Daoy (cell line): ENCODE results near the gene TNFRSF14. TPM values are rescaled to one million over a fixed set of nuclear protein-coding genes. Genes with fewer than 3 reads are reported as not detected.
"Not testable (repeated sequence)": the region's sequence is repeated elsewhere in the genome, so short reads cannot be mapped to it uniquely, and the experiment has no call there.

Source experiments
- DNase-seq: peaks from one replicate; pipeline ENCODE4 v3.0.0-alpha.2; 2015; ENCODE audit warnings: low read depth
- total RNA-seq: library from RNA; depleted of rRNA; stranded (reverse); fragments of >200 nt; shearing (Covaris generic); gene quantifications from 2 replicates; pipeline ENCODE4 v1.2.3, GENCODE V29; 2014

The TNFRSF14 gene
- total RNA-seq, 1 experiment from 2014 or later = 12.1 TPM

GRCh38 chr1:2553076-2553475, 3.1 kb upstream of the TNFRSF14 start:
- not testable (repeated sequence) for DNase-seq

DNA sequence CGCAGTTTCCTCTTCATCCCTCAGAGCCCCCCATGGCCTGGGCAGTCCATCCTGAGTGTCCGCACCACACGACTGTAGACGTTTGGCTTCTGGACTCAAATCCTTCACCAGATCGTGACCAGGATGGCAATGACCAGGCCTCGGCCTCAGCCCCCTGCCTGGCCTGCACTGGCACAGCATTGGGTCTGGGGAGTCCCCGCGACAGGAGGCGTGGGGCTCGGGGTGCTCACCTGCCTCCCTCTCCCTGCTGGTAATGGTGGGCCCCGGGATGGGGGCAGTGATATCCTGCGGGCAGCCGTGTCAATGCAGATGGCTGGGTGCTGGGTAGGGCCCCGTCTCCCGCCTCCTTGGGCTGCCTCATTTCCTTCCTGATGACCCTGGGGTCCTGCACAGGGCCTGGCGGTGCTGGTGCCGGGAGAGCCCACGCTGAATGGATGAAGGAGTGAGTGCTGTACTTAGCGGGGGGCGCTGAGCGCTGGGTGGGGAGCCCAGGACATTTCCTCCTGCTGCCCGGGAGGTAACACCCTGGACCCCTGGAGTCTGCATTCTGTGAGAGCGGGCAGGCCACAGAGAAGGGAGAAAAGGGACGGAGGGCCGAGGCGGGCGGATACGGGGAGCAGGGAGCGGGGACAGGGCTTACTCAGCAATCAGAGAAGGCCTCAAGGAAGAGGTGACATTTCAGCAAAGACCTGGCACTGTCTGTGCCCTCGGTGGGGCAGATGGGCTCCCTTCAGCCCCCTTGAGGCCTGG, 2.1 kb upstream of the TNFRSF14 start:
- no peak for DNase-seq

- peak; percentile 45 for DNase-seq
Measured at GRCh38 chr1:2554621-2555387, 1.4 kb upstream of the TNFRSF14 start.

GRCh38 chr1:2555634-2556276, 416 bp upstream of the TNFRSF14 start:
- DNase-seq = peak; percentile 56

DNA sequence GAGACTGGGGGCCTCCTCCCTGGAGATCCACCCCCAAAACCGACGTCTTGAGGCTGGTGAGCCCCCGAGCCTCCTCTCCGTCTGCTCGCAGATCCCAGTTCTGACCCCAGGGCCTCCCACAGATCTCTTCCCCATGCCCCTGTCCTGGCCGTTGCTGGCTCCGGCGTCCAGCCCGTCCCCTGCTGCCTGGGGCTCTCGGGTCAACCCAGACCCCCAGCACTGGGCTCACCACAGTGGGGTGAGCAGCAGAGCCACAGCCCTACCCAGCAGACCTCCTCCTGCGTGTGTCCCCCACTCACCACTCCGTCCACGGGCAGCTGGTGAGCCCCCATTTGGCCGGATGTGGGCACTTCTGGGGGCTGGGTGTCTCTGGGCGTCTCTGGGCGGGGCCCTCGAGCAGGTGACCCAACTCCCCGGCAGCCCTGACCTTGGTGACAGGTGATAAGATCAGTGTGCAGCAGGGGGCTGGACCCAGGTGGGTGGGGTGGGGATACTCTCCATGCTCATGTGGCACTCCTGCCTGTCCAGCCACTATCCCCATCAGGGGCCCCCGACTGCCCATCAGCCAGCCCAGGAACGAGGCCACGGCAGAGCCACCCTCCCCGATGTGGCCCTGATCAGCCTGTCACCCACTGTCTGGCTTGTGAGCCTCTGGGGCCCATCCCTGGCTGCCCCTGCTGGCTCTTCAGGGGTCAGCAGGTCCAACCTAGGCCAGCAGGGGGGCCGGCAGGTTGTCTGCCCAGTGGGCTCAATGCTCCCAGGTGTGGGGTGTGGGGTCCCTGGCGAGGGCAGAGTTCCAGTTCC, 709 bp downstream of the TNFRSF14 start:
- DNase-seq = peak; percentile 35

DNA sequence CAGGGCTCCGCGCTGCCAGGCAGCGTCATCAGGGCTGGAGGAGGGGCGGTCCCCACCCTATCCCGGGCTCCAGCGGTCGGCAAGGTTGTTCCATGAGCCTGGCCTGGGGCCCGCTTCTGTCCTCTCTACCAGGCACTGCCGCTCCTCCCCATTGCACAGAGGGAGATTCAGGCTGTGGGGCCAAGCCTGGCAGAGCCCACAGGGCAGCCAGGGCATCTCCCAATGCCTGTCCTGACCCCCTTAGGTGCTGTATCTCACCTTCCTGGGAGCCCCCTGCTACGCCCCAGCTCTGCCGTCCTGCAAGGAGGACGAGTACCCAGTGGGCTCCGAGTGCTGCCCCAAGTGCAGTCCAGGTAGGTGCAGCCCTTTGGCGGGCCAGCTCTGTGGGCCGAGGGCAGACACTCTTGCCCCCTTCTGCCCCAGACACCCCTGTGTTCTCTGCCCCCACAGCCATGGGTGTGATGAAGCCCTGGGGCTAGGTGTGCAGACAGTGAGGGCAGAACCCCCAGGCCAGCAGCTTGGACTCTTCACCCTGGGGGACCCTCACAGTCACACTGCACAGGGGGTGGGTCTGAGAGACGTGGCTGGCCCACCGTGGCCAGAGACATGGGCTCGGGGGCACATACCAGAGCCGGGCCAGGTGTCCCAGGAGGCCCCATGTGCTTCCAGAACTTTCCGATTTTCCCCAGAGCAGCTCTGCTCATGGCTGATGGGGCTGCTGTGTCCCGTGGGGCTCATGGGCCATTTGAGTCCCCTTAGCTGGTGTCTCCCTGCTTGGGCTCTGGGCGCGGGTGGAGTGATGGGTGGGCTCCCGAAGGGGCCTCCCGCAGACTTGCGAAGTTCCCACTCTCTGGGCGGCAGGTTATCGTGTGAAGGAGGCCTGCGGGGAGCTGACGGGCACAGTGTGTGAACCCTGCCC, 1.6 kb downstream of the TNFRSF14 start:
- DNase-seq = no peak

- DNase-seq = no peak
Measured at GRCh38 chr1:2558420-2558819, 2.2 kb downstream of the TNFRSF14 start.

- no peak for DNase-seq
Measured at GRCh38 chr1:2558861-2559260, 2.7 kb downstream of the TNFRSF14 start.

- no peak for DNase-seq
Measured at GRCh38 chr1:2559509-2560298, 3.5 kb downstream of the TNFRSF14 start.

GRCh38 chr1:2560299-2561073, 4.3 kb downstream of the TNFRSF14 start:
- no peak for DNase-seq

DNA sequence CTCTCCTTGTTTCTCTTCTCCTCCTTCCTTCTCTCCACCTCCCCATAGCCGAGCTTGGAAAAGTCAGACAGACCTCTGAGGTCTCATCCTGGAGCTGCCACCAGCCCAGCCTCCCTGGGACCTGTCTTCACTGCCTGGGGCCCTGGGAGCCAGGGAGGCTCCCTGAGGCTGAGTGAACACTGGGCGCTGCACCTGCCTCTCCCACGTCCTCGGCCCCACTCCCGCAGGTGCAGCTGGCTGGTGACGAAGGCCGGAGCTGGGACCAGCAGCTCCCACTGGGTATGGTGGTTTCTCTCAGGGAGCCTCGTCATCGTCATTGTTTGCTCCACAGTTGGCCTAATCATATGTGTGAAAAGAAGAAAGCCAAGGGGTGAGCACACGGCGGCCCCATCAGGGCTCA, 5.3 kb downstream of the TNFRSF14 start:
- DNase-seq = no peak

- no peak for DNase-seq
Measured at GRCh38 chr1:2561898-2562895, 6.0 kb downstream of the TNFRSF14 start.

DNA sequence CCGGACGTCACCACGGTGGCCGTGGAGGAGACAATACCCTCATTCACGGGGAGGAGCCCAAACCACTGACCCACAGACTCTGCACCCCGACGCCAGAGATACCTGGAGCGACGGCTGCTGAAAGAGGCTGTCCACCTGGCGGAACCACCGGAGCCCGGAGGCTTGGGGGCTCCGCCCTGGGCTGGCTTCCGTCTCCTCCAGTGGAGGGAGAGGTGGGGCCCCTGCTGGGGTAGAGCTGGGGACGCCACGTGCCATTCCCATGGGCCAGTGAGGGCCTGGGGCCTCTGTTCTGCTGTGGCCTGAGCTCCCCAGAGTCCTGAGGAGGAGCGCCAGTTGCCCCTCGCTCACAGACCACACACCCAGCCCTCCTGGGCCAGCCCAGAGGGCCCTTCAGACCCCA, 7.0 kb downstream of the TNFRSF14 start:
- no peak for DNase-seq

DNA sequence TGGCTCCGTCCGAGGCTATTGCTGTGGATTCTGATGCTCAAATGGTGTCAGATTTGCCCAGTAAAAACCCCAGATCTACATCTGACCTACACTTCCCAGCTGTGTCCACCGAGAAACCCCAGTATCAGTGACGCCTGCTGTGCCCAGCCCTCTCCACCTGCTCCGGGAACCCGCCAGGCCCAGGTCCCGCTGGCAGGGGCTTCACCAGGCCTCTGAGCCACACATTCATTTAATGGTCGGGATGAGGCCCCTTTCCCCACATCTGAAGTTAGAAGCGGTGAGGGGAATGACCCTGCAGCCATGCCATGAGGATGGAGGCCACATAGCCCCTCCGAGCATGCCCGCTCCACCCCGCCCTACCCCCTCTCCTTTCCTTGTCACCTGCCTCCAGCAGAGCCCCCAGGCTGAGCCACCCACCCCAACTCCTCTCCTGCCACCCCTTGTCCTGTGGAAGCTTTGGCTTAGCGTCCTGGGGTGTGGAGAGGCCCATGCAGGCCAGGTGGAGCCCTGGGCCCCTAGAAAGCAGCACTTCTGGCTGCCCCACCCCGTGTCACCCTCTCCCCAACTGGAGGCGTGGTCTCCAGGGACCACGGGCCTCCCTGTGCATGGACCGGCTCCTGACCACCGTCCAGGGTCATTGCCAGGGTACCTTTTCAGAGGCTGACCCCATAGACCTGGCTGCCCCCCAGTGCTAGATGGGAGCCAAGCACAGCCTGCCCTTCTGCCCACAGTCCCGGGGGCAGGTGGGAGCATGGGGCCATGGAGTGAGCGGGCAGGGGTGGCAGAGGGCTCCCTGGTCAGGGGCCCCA, 8.0 kb downstream of the TNFRSF14 start:
- no peak for DNase-seq

DNA sequence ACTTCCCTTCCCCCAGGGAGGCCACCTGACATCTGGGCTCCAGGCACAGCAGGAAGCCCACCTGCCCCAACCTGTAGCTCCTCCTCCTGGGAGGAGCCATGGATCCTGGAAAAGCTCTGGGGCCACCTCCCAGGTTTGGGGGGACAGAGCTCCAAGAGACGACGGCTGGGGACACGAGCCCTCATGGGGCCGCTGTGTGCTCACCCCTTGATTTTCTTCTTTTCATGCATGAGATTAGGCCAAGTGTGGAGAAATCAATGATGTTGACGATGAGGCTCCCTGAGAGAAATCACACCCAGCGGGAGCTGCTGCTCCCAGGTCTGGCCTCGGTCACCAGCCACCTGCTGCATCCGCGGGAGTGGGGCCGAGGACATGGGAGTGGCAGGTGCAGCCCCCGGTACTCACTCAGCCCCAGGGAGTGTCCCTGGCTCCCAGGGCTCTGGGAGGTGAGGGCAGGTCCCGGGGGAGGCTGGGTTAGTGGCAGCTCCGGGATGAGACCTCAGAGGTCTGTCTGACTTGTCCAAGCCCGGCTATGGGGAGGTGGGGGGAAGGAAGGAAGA, 8.7 kb downstream of the TNFRSF14 start:
- DNase-seq = no peak
